Measurements from ENCODE around the gene TIAM2.
"Not testable (repeated sequence)": the region's sequence is repeated elsewhere in the genome, so short reads cannot be mapped to it uniquely, and the experiment has no call there.

Gene TIAM2

GRCh38 chr6:155193526-155193925 lies 198.4 kb downstream of the TIAM2 start:
- no peak overlapping the region for H3K4me3 Mint-ChIP-seq
- peaks cover 9% of the 10 kb centered on the region for H3K36me3 Mint-ChIP-seq (ENCODE audit: low read depth)
- H3K9me3 Mint-ChIP-seq = peaks cover 7% of the 10 kb centered on the region
- peaks cover 21% of the 10 kb centered on the region for H3K4me1 Mint-ChIP-seq (ENCODE audit: low read depth)
- H3K27me3 Mint-ChIP-seq = peaks cover 3% of the 10 kb centered on the region
- H3K27ac Mint-ChIP-seq = no peak overlapping the region
- no peak for DNase-seq

- Mint-ChIP-seq H3K27me3 (peaks cover 3% of the 10 kb centered on the region), H3K36me3 (ENCODE audit: low read depth) (peaks cover 9% of the 10 kb centered on the region), H3K4me3 (no peak overlapping the region), H3K9me3 (peaks cover 7% of the 10 kb centered on the region), H3K4me1 (ENCODE audit: low read depth) (peaks cover 12% of the 10 kb centered on the region), H3K27ac (no peak overlapping the region)
- no peak for DNase-seq
These were observed 199.3 kb downstream of the TIAM2 start for GRCh38 chr6:155194399-155194798.

DNA sequence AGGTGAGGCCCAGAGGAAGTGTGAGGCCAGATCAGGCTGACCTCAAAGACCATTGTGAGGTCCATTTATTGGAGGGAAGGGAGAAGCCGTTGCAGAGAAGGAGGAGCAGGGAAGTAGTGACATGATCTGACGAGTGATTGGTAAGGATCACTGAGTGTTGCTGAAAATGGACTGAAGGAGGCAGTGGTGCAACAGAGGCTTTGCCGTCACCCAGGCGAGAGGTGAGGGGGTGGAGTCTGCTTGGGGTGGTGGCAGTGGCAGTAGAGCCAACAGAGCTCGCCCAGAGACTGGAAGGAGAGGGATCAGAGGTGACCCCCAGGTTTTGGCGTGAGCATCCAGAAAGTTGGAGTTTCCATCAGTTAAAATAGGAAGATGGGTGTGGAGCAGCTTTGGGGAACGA lies 200.8 kb downstream of the TIAM2 start:
- no peak for DNase-seq
- H3K9me3 Mint-ChIP-seq = peaks cover 7% of the 10 kb centered on the region
- peaks cover 1% of the 10 kb centered on the region for H3K4me1 Mint-ChIP-seq (ENCODE audit: low read depth)
- peaks cover 3% of the 10 kb centered on the region for H3K27me3 Mint-ChIP-seq
- H3K4me3 Mint-ChIP-seq = no peak overlapping the region
- peaks cover 5% of the 10 kb centered on the region for H3K36me3 Mint-ChIP-seq (ENCODE audit: low read depth)
- H3K27ac Mint-ChIP-seq = no peak overlapping the region

GRCh38 chr6:155196911-155197310 lies 201.8 kb downstream of the TIAM2 start:
- no peak for DNase-seq
- Mint-ChIP-seq H3K4me3 (no peak overlapping the region), H3K9me3 (peaks cover 7% of the 10 kb centered on the region)

DNA sequence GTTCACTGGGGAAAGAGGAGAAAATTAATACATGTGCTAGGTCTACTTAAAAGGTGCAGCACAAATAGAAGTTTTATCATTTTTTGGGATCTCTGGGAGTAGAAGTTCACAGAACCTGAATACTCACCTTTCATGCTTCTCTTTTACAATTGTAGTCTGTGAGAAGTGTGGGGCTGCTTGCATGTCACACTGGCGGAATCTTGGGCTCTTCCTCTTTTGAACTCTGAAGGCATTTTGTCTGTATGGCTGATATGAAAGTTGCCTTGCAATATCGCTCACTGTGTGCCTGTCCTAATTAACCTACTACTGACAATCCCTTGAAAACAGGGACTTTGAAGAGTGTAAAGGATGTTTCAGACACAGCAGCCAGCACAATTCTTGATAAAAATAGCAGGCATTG lies 202.8 kb downstream of the TIAM2 start:
- Mint-ChIP-seq H3K9me3 (peaks cover 7% of the 10 kb centered on the region), H3K4me1 (ENCODE audit: low read depth) (peaks cover 3% of the 10 kb centered on the region), H3K27me3 (no peaks in the 10 kb centered on the region), H3K36me3 (ENCODE audit: low read depth) (peaks cover 3% of the 10 kb centered on the region), H3K4me3 (no peak overlapping the region), H3K27ac (no peak overlapping the region)
- no peak for DNase-seq

More at GRCh38 chr6:155196911-155197310, 201.8 kb downstream of the TIAM2 start:
- Mint-ChIP-seq H3K27ac (no peak overlapping the region), H3K27me3 (peaks cover 1% of the 10 kb centered on the region), H3K4me1 (ENCODE audit: low read depth) (peaks cover 3% of the 10 kb centered on the region), H3K36me3 (ENCODE audit: low read depth) (peaks cover 4% of the 10 kb centered on the region)

DNA sequence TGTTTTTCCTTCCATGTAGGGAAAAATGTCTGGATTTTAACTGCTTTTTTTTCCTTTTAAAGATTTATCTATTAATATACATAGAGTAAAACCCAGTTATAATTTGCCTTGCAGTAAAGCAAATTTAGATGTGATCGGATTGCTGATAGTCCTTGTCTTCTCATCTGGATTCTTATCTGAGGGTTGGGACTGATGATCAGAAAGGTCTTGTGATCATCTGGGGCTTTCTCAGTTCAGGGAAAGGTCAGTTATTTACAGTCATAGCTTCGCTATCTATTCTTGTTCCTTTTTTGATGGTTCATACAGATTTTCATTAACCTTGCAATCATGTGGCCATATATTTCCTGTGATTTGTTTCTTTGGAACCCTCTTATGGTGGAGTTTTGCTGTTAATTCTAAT lies 204.9 kb downstream of the TIAM2 start:
- DNase-seq = no peak
- Mint-ChIP-seq H3K27ac (no peak overlapping the region), H3K4me1 (ENCODE audit: low read depth) (peaks cover 3% of the 10 kb centered on the region), H3K36me3 (ENCODE audit: low read depth) (peaks cover 3% of the 10 kb centered on the region), H3K27me3 (peaks cover 2% of the 10 kb centered on the region), H3K4me3 (no peak overlapping the region), H3K9me3 (peaks cover 7% of the 10 kb centered on the region)

- H3K27ac Mint-ChIP-seq = no peak overlapping the region
- DNase-seq = no peak
- H3K27me3 Mint-ChIP-seq = peaks cover 2% of the 10 kb centered on the region
- H3K9me3 Mint-ChIP-seq = peaks cover 7% of the 10 kb centered on the region
- peaks cover 3% of the 10 kb centered on the region for H3K36me3 Mint-ChIP-seq (ENCODE audit: low read depth)
- no peak overlapping the region for H3K4me3 Mint-ChIP-seq
- H3K4me1 Mint-ChIP-seq (ENCODE audit: low read depth) = peaks cover 3% of the 10 kb centered on the region
These were observed 206.5 kb downstream of the TIAM2 start for GRCh38 chr6:155201461-155202226.

DNA sequence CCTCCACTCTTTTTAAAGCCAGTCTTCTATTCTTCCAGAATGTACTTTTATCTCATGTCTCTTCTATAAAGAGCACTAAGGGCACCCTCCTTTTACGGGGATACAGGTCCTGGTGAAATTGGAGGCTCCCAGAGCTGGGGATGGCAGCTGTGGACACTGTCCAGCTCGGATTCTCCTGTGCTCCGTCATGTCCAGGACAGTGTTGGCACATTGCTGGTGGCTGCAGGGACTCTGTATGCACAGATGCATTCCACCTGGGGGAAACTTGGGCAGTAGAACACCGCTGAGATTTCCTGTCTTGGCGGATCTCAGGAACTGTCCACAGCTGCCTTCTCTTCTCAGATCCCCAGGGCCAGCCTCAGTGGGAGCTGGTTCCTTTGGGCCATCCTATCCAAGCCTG lies 212.1 kb downstream of the TIAM2 start:
- no peaks in the 10 kb centered on the region for H3K4me1 Mint-ChIP-seq (ENCODE audit: low read depth)
- H3K9me3 Mint-ChIP-seq = no peaks in the 10 kb centered on the region
- H3K27me3 Mint-ChIP-seq = peaks cover 2% of the 10 kb centered on the region
- H3K36me3 Mint-ChIP-seq (ENCODE audit: low read depth) = peaks cover 5% of the 10 kb centered on the region
- DNase-seq = no peak
- H3K4me3 Mint-ChIP-seq = no peak overlapping the region
- H3K27ac Mint-ChIP-seq = no peak overlapping the region

DNA sequence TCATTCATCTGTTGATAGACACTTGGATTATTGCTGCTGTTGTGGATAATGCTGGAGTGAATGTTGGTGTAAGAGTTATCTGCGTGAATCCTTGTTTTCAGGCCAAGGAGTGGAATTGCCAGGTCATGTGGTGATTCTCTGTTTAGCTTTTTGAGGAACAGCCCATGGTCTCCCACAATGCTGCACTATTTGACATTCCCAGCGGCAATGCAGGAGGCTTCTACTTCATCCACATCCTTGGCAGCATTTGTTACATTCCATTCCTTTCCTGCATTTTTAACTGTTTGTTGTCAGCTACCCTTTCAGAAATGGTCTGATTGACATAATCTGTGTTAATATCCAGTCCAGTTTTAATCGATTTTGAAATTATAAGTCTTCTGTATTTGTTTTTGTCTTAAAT lies 217.0 kb downstream of the TIAM2 start:
- H3K36me3 Mint-ChIP-seq (ENCODE audit: low read depth) = peaks cover 5% of the 10 kb centered on the region
- peaks cover 6% of the 10 kb centered on the region for H3K4me1 Mint-ChIP-seq (ENCODE audit: low read depth)
- H3K27ac Mint-ChIP-seq = no peak overlapping the region
- no peaks in the 10 kb centered on the region for H3K9me3 Mint-ChIP-seq
- DNase-seq = no peak
- no peaks in the 10 kb centered on the region for H3K27me3 Mint-ChIP-seq
- no peak overlapping the region for H3K4me3 Mint-ChIP-seq

DNA sequence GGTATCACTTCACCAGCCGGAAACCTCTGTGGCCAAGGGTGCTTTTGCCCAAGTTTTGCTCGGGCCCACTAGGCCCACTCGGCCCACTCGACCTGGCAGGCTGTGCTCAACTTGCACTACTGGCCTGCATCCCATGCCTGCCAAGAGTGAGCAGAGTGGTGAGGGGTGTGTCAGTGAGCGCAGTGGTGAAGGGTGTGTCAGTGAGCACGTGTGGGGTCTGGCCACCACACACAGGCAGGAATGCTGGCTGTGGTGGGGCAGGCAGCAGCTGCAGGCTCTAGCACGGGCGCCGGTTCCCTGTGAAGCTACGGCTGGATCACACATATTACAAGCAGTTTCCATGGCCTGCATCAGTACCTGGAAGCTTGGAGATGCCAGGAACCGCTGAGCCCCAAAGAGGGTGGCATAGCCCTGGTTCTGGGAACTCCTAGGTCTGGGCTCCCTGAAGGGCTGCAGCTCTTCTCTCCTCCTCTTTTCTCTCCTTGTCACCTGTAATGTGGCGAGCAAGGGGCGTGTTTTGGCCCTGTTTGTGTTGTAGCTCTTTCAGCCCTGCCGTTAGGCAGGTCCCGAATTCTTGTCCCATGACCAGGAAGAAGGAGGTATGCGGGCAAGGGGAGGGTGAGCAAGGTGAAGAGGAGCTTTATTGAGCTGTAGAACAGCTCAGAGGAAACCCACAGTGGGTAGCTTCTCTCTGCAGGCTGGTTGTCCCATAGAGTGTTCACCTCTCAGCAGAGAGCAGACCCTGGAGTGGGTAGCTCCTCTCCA lies 217.7 kb downstream of the TIAM2 start:
- H3K36me3 Mint-ChIP-seq (ENCODE audit: low read depth) = peaks cover 5% of the 10 kb centered on the region
- H3K4me1 Mint-ChIP-seq (ENCODE audit: low read depth) = peaks cover 6% of the 10 kb centered on the region
- H3K4me3 Mint-ChIP-seq = no peak overlapping the region
- no peak for DNase-seq
- H3K27ac Mint-ChIP-seq = no peak overlapping the region
- H3K27me3 Mint-ChIP-seq = no peaks in the 10 kb centered on the region
- H3K9me3 Mint-ChIP-seq = no peaks in the 10 kb centered on the region

- no peaks in the 10 kb centered on the region for H3K9me3 Mint-ChIP-seq
- H3K4me1 Mint-ChIP-seq (ENCODE audit: low read depth) = peaks cover 6% of the 10 kb centered on the region
- DNase-seq = no peak
- no peaks in the 10 kb centered on the region for H3K27me3 Mint-ChIP-seq
- no peak overlapping the region for H3K4me3 Mint-ChIP-seq
- H3K36me3 Mint-ChIP-seq (ENCODE audit: low read depth) = peaks cover 5% of the 10 kb centered on the region
- no peak overlapping the region for H3K27ac Mint-ChIP-seq
These were observed 218.7 kb downstream of the TIAM2 start for GRCh38 chr6:155213611-155214372.

- Mint-ChIP-seq H3K9me3 (no peaks in the 10 kb centered on the region), H3K4me3 (no peak overlapping the region), H3K27me3 (no peaks in the 10 kb centered on the region), H3K27ac (no peak overlapping the region), H3K4me1 (ENCODE audit: low read depth) (peaks cover 6% of the 10 kb centered on the region), H3K36me3 (ENCODE audit: low read depth) (peaks cover 5% of the 10 kb centered on the region)
- no peak for DNase-seq
These were observed 220.8 kb downstream of the TIAM2 start for GRCh38 chr6:155215906-155216305.

- peaks cover 6% of the 10 kb centered on the region for H3K4me1 Mint-ChIP-seq (ENCODE audit: low read depth)
- no peaks in the 10 kb centered on the region for H3K9me3 Mint-ChIP-seq
- H3K27me3 Mint-ChIP-seq = no peaks in the 10 kb centered on the region
- H3K27ac Mint-ChIP-seq = no peak overlapping the region
- no peak overlapping the region for H3K4me3 Mint-ChIP-seq
- peaks cover 5% of the 10 kb centered on the region for H3K36me3 Mint-ChIP-seq (ENCODE audit: low read depth)
- DNase-seq = no peak
These were observed 221.4 kb downstream of the TIAM2 start for GRCh38 chr6:155216312-155217046.

GRCh38 chr6:155218711-155219110 lies 223.6 kb downstream of the TIAM2 start:
- not testable (repeated sequence) for DNase-seq; H3K27ac Mint-ChIP-seq; H3K27me3 Mint-ChIP-seq; H3K9me3 Mint-ChIP-seq; H3K36me3 Mint-ChIP-seq (ENCODE audit: low read depth); H3K4me3 Mint-ChIP-seq
- peaks cover 14% of the 10 kb centered on the region for H3K4me1 Mint-ChIP-seq (ENCODE audit: low read depth)
